AG04450 (cell line): ENCODE results near the gene ZBTB7C. TPM values are rescaled to one million over a fixed set of nuclear protein-coding genes. Genes with fewer than 3 reads are reported as not detected.

Experiments used
- CTCF ChIA-PET: fragments of 300-600, 350-600 bp; formaldehyde crosslinking; extraction: SDS; loops from one replicate; lab custom pipeline; 2022; ENCODE audit warnings: antibody characterized with exemption, inconsistent platforms; lab: Charles Lee
- POLR2A ChIA-PET: fragments of 350-600 bp; formaldehyde crosslinking; extraction: SDS; loops from one replicate; lab custom pipeline; 2021; ENCODE audit warnings: antibody characterized with exemption, inconsistent platforms; lab: Yijun Ruan, JAX
- DNase-seq: peaks from one replicate; pipeline ENCODE4 v3.0.0-alpha.2; 2011; ENCODE audit warnings: low read depth, low spot score
- H3K27ac ChIP-seq: one replicate; pipeline ENCODE4 v1.5.1; 2012; ENCODE audit warnings: low read depth, low read length, control low read depth
- H3K27me3 ChIP-seq: one replicate; pipeline ENCODE4 v1.6.0; 2012; ENCODE audit warnings: low read length; ENCODE audit not compliant: control insufficient read depth, insufficient read depth
- H3K4me3 ChIP-seq: 2 replicates; pipeline ENCODE4 v1.5.1; 2011; ENCODE audit warnings: mild to moderate bottlenecking, low read depth, low read length, control low read depth
- H3K9me3 ChIP-seq: 2 replicates; pipeline ENCODE4 v1.5.1; 2012; ENCODE audit warnings: low read length; ENCODE audit not compliant: control insufficient read depth, insufficient read depth
- polyA plus RNA-seq: library from polyadenylated mRNA; depleted of rRNA; stranded (reverse); fragments of >200 nt; gene quantifications from 2 replicates; pipeline ENCODE4 v1.2.3, GENCODE V29; 2011
- TF ChIP-seq, protein P1 (sequence below): IDR thresholded peaks from 2 replicates; pipeline ENCODE4 v1.5.1; 2011; ENCODE audit warnings: low read depth, low read length, control low read depth, inconsistent platforms

The ZBTB7C gene
- polyA plus RNA-seq, 1 experiment = not detected

DNA sequence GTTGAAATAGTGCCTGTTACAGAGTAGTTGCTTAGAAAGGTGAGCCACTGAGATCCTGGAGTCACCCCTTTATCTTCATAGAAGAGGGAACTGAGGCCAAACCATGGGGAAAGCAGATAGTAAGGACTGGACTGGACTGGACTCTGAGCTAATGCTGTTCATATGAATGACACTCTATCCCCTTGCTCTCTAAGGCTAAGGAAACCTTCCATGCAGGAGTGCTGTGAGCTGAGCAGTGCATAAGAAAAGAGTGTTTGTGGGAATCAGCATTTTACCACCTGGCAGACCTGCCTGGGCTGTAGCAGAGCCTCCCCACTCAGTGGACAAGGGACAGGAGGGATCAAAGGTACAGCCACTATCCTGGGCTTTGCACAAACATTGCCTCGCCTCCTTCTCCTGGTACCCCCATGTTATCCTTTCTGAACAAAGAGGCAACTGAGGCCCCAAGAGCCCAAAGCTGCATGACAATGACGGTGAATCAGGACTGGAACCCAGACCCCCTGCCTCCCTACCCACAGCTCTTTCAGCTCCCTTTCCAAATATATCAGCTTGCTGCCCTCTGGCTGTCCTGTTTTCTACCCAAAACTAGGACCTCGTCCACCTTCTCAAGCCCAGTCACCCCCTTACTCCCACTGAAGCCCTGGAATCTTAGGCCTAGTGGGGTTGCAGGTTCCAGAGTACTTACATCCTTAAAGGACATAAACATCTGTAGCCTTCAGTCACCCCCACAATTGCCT lies 227.9 kb downstream of the ZBTB7C start:
- H3K4me3 ChIP-seq = no peak overlapping the region
- DNase-seq = no peak
- H3K27ac ChIP-seq = no peak overlapping the region
- CTCF ChIA-PET = no interaction called here
- peaks cover 6% of the 10 kb centered on the region for H3K27me3 ChIP-seq
- TF ChIP-seq, protein P1, sequence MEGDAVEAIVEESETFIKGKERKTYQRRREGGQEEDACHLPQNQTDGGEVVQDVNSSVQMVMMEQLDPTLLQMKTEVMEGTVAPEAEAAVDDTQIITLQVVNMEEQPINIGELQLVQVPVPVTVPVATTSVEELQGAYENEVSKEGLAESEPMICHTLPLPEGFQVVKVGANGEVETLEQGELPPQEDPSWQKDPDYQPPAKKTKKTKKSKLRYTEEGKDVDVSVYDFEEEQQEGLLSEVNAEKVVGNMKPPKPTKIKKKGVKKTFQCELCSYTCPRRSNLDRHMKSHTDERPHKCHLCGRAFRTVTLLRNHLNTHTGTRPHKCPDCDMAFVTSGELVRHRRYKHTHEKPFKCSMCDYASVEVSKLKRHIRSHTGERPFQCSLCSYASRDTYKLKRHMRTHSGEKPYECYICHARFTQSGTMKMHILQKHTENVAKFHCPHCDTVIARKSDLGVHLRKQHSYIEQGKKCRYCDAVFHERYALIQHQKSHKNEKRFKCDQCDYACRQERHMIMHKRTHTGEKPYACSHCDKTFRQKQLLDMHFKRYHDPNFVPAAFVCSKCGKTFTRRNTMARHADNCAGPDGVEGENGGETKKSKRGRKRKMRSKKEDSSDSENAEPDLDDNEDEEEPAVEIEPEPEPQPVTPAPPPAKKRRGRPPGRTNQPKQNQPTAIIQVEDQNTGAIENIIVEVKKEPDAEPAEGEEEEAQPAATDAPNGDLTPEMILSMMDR = no peak
- POLR2A ChIA-PET = no interaction called here
- H3K9me3 ChIP-seq = no peaks in the 10 kb centered on the region

DNA sequence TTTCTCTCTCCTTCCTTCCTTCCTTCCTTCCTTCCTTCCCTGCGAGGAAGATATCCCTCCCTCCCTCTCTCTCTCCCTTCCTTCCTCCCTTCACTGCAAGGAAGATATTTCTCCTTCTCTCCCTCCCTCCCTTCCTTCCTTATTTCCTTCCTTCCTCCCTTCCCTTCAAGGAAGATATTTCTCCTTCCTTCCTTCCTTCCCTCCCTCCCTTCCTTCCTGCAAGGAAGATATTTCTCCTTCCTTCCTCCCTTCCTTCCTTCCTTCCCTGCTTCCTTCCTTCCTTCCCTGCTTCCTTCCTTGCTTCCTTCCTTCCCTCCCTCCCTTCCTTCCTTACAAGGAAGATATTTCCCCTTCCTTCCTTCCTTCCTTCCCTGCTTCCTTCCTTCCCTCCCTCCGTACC lies 229.5 kb downstream of the ZBTB7C start:
- Histone ChIP-seq H3K27ac (no peak overlapping the region), H3K9me3 (no peaks in the 10 kb centered on the region), H3K27me3 (peaks cover 6% of the 10 kb centered on the region), H3K4me3 (no peak overlapping the region)
- DNase-seq = no peak
- ChIA-PET POLR2A (no interaction called here), CTCF (no interaction called here)
- TF ChIP-seq, protein P1 = no peak

DNA sequence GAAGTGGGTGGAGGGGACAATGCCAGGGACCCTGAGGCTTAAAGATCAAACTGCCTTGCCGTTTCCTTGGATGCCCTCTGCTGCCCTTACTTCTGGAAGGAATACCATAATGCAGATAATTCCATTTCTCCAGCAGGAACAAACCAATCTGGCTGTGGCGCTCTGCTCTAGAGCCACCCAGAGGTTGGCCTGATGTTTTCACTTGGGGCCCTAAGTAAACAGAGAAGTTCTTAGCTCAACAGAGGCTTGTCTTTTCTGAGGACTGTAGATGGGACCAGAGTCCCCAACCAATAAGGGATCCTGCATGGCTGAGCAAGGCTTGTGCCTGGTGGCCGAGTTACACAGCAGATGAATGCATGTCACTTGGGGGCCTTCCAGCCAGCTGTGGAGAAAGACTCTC lies 230.2 kb downstream of the ZBTB7C start:
- H3K27me3 ChIP-seq = peaks cover 4% of the 10 kb centered on the region
- no peaks in the 10 kb centered on the region for H3K9me3 ChIP-seq
- ChIA-PET POLR2A (interaction anchor here (0.6 kb wide), 1 partner anchor 295 kb away, joined by 4 read pairs; no protein-coding TSS in a partner anchor), CTCF (no interaction called here)
- TF ChIP-seq, protein P1 = no peak
- no peak for DNase-seq
- H3K4me3 ChIP-seq = no peak overlapping the region
- H3K27ac ChIP-seq = no peak overlapping the region

DNA sequence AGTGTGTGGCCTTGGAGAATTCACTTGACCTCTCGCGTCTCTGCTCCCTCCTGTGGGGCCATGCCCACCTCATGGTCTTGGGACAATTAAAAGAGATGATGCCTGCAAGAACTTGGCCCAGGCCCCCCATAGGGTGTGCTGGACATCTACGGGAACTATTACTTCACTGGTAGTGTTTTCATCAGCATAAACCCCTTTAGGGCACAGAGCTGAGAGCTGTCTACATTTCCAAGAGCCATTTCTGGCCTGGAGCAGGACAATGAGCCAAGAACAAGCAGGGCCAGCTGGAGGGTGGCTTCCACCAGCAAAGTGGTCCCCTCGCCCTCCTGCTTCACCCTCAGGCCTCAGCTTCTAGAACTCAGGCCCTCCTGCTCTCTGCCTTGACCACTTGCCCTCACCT lies 232.3 kb downstream of the ZBTB7C start:
- CTCF ChIA-PET = no interaction called here
- no peak for DNase-seq
- POLR2A ChIA-PET = no interaction called here

DNA sequence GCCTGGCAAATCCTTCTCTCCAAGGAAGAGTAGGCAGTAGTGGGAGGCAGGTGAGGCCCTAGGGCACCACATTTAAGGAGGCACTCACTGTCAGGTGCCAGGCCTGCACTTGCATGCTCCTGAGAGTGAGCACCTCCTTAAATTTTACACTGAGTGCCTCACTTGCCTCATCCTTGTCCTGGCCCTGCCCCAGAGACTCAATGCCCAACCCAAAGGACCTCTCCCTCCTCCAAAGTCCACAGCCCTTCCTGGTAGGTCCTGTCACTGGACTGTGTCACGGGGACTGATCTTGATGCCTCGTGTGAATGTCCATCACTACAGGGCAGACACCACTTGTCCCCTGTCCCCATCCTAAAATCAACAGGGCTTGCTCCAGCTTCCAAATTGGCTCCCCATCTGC lies 235.6 kb downstream of the ZBTB7C start:
- CTCF ChIA-PET = no interaction called here
- Histone ChIP-seq H3K9me3 (no peaks in the 10 kb centered on the region), H3K27ac (no peak overlapping the region), H3K4me3 (no peak overlapping the region), H3K27me3 (no peaks in the 10 kb centered on the region)
- TF ChIP-seq, protein P1 = no peak
- no peak for DNase-seq
- POLR2A ChIA-PET = no interaction called here

More for the DNA sequence above, 232.3 kb downstream of the ZBTB7C start:
- H3K27ac ChIP-seq = no peak overlapping the region
- H3K27me3 ChIP-seq = no peaks in the 10 kb centered on the region
- H3K4me3 ChIP-seq = no peak overlapping the region
- TF ChIP-seq, protein P1 = no peak
- H3K9me3 ChIP-seq = no peaks in the 10 kb centered on the region
